Astrocyte of the cerebellum (primary cell): ENCODE data around the gene CNBP.
A peak's percentile ranks its signal among the peaks of the same experiment; 100 is the strongest.

Experiments used
- DNase-seq: peaks from one replicate; pipeline ENCODE4 v3.0.0-alpha.2; 2011; ENCODE audit warnings: low read depth
- H3K4me3 ChIP-seq: 2 replicates; pipeline ENCODE4 v1.5.1; 2011; ENCODE audit warnings: mild to moderate bottlenecking, low read depth, low read length, moderate library complexity
- CTCF ChIP-seq: IDR thresholded peaks from 2 replicates; pipeline ENCODE4 v1.5.1; 2012; ENCODE audit warnings: low read length, low read depth, moderate library complexity, mild to moderate bottlenecking; ENCODE audit errors: missing control alignments
- in situ Hi-C: cut with HindIII; loops from 2 replicates; pipeline ENCODE4 v1.10.0; 2017; ENCODE audit warnings: low sequenced_read_pairs

Gene CNBP

GRCh38 chr3:129121016-129121791, 62.5 kb downstream of the CNBP start:
- peak overlapping the region; percentile 80 for H3K4me3 ChIP-seq
- TF ChIP-seq CTCF: no peak
- in situ Hi-C loops: no loop called here
- DNase-seq: no peak

GRCh38 chr3:129120254-129121004, 63.3 kb downstream of the CNBP start:
- in situ Hi-C loops: no loop called here
- TF ChIP-seq CTCF: peak; percentile 45
- peak; percentile 70 for DNase-seq

GRCh38 chr3:129119365-129120100, 64.2 kb downstream of the CNBP start:
- no peak for DNase-seq
- peak overlapping the region; percentile 80 for H3K4me3 ChIP-seq
- TF ChIP-seq CTCF: no peak
- in situ Hi-C loops: loop anchor here (5.0 kb wide), 1 partner anchor 57 kb away; the partner anchor contains the start of gene GP9

More at GRCh38 chr3:129120254-129121004, 63.3 kb downstream of the CNBP start:
- H3K4me3 ChIP-seq: peak overlapping the region; percentile 80

- no peak for DNase-seq
- no peak for TF ChIP-seq CTCF
- in situ Hi-C loops: loop anchor here (5.0 kb wide), 1 partner anchor 56 kb away; the partner anchor contains the start of gene GP9
- no peak overlapping the region for H3K4me3 ChIP-seq
Observed at GRCh38 chr3:129118745-129119144, 65.0 kb downstream of the CNBP start.
